ENCODE results near the gene TMED9.
"Not testable (repeated sequence)": the region's sequence is repeated elsewhere in the genome, so short reads cannot be mapped to it uniquely, and the experiment has no call there.

TMED9 gene

GRCh38 chr5:177610131-177610769 lies 18.2 kb downstream of the TMED9 start:
- no peak overlapping the region for H3K27ac Mint-ChIP-seq (ENCODE audit: low read depth)
- no peaks in the 10 kb centered on the region for H3K27me3 Mint-ChIP-seq
- ATAC-seq (replicated peaks; ENCODE audit: extremely low read depth, poor library complexity, severe bottlenecking) (no peak), DNase-seq (ENCODE audit: low spot score in 2 of 2) (no peak)
- peaks cover 11% of the 10 kb centered on the region for H3K4me1 Mint-ChIP-seq
- H3K9me3 Mint-ChIP-seq: no peaks in the 10 kb centered on the region
- peaks cover 4% of the 10 kb centered on the region for H3K36me3 Mint-ChIP-seq (ENCODE audit: insufficient read depth)
- H3K4me3 Mint-ChIP-seq: no peak overlapping the region

- Mint-ChIP-seq H3K4me3 (no peak overlapping the region), H3K9me3 (no peaks in the 10 kb centered on the region), H3K27me3 (no peaks in the 10 kb centered on the region), H3K36me3 (ENCODE audit: insufficient read depth) (peaks cover 4% of the 10 kb centered on the region), H3K27ac (ENCODE audit: low read depth) (no peak overlapping the region), H3K4me1 (peaks cover 10% of the 10 kb centered on the region)
- ATAC-seq (replicated peaks; ENCODE audit: extremely low read depth, poor library complexity, severe bottlenecking) (no peak), DNase-seq (ENCODE audit: low spot score in 2 of 2) (no peak)
Observed at GRCh38 chr5:177610770-177611445, 18.9 kb downstream of the TMED9 start.

- Mint-ChIP-seq H3K27me3 (no peaks in the 10 kb centered on the region), H3K27ac (ENCODE audit: low read depth) (no peak overlapping the region), H3K4me1 (peaks cover 2% of the 10 kb centered on the region), H3K36me3 (ENCODE audit: insufficient read depth) (peaks cover 4% of the 10 kb centered on the region), H3K4me3 (no peak overlapping the region), H3K9me3 (no peaks in the 10 kb centered on the region)
- ATAC-seq (replicated peaks; ENCODE audit: extremely low read depth, poor library complexity, severe bottlenecking): no peak
- DNase-seq (ENCODE audit: low spot score in 2 of 2): no peak
Observed at GRCh38 chr5:177611446-177612214, 19.6 kb downstream of the TMED9 start.

GRCh38 chr5:177612215-177612673 lies 20.2 kb downstream of the TMED9 start:
- no peaks in the 10 kb centered on the region for H3K4me1 Mint-ChIP-seq
- no peaks in the 10 kb centered on the region for H3K27me3 Mint-ChIP-seq
- no peak overlapping the region for H3K27ac Mint-ChIP-seq (ENCODE audit: low read depth)
- peaks cover 4% of the 10 kb centered on the region for H3K36me3 Mint-ChIP-seq (ENCODE audit: insufficient read depth)
- H3K9me3 Mint-ChIP-seq: no peaks in the 10 kb centered on the region
- DNase-seq (ENCODE audit: low spot score in 2 of 2) (no peak), ATAC-seq (replicated peaks; ENCODE audit: extremely low read depth, poor library complexity, severe bottlenecking) (no peak)
- no peak overlapping the region for H3K4me3 Mint-ChIP-seq

GRCh38 chr5:177620560-177620959 lies 28.6 kb downstream of the TMED9 start:
- Mint-ChIP-seq H3K36me3 (ENCODE audit: insufficient read depth) (peaks cover 23% of the 10 kb centered on the region), H3K27me3 (no peaks in the 10 kb centered on the region), H3K9me3 (no peaks in the 10 kb centered on the region), H3K4me1 (no peaks in the 10 kb centered on the region), H3K27ac (ENCODE audit: low read depth) (no peak overlapping the region), H3K4me3 (no peak overlapping the region)
- ATAC-seq (replicated peaks; ENCODE audit: extremely low read depth, poor library complexity, severe bottlenecking): no peak
- DNase-seq (ENCODE audit: low spot score in 2 of 2): no peak

GRCh38 chr5:177624172-177624571 lies 32.2 kb downstream of the TMED9 start:
- peaks cover 23% of the 10 kb centered on the region for H3K36me3 Mint-ChIP-seq (ENCODE audit: insufficient read depth)
- ATAC-seq (replicated peaks; ENCODE audit: extremely low read depth, poor library complexity, severe bottlenecking); H3K27me3 Mint-ChIP-seq; H3K9me3 Mint-ChIP-seq; H3K27ac Mint-ChIP-seq (ENCODE audit: low read depth); H3K4me1 Mint-ChIP-seq; DNase-seq (ENCODE audit: low spot score in 2 of 2); H3K4me3 Mint-ChIP-seq: not testable (repeated sequence)

- not testable (repeated sequence) for DNase-seq (ENCODE audit: low spot score in 2 of 2); H3K4me3 Mint-ChIP-seq; H3K4me1 Mint-ChIP-seq; H3K9me3 Mint-ChIP-seq; H3K27me3 Mint-ChIP-seq; ATAC-seq (replicated peaks; ENCODE audit: extremely low read depth, poor library complexity, severe bottlenecking)
- Mint-ChIP-seq H3K36me3 (ENCODE audit: insufficient read depth) (peaks cover 11% of the 10 kb centered on the region), H3K27ac (ENCODE audit: low read depth) (peak overlapping the region; percentile 41)
Observed at GRCh38 chr5:177630186-177630585, 38.2 kb downstream of the TMED9 start.

- H3K4me1 Mint-ChIP-seq; H3K9me3 Mint-ChIP-seq; H3K27me3 Mint-ChIP-seq; H3K36me3 Mint-ChIP-seq (ENCODE audit: insufficient read depth); H3K27ac Mint-ChIP-seq (ENCODE audit: low read depth); H3K4me3 Mint-ChIP-seq; DNase-seq (ENCODE audit: low spot score in 2 of 2); ATAC-seq (replicated peaks; ENCODE audit: extremely low read depth, poor library complexity, severe bottlenecking): not testable (repeated sequence)
Observed at GRCh38 chr5:177634912-177635311, 42.9 kb downstream of the TMED9 start.

- ATAC-seq (replicated peaks; ENCODE audit: extremely low read depth, poor library complexity, severe bottlenecking); H3K36me3 Mint-ChIP-seq (ENCODE audit: insufficient read depth); H3K4me3 Mint-ChIP-seq; DNase-seq (ENCODE audit: low spot score in 2 of 2); H3K4me1 Mint-ChIP-seq; H3K9me3 Mint-ChIP-seq; H3K27me3 Mint-ChIP-seq; H3K27ac Mint-ChIP-seq (ENCODE audit: low read depth): not testable (repeated sequence)
Observed at GRCh38 chr5:177645462-177645861, 53.5 kb downstream of the TMED9 start.

Measured in central memory CD8-positive, alpha-beta T cell (primary cell).